Large intestine (tissue), 12 donors: ENCODE measurements around the gene PPP1R12A. TPM values are rescaled to one million over a fixed set of nuclear protein-coding genes. Genes with fewer than 3 reads are reported as not detected.
A peak's percentile ranks its signal among the peaks of the same experiment; 100 is the strongest.
"Not testable (repeated sequence)": the region's sequence is repeated elsewhere in the genome, so short reads cannot be mapped to it uniquely, and the experiment has no call there.

ENCODE experiments used
- DNase-seq, 2 donors: peaks; one replicate each; pipeline versions ENCODE4 v3.0.0 to v3.0.0-alpha.2; 2013
- H3K27ac ChIP-seq: one replicate; pipeline ENCODE4 v1.5.1; 2013; ENCODE audit warnings: low read length
- H3K27me3 ChIP-seq: 2 replicates; pipeline ENCODE4 v1.6.1; 2013; ENCODE audit warnings: low read length; ENCODE audit not compliant: control insufficient read depth, insufficient read depth
- H3K36me3 ChIP-seq: 2 replicates; pipeline ENCODE4 v1.6.1; 2013; ENCODE audit warnings: low read length; ENCODE audit not compliant: control insufficient read depth, insufficient read depth
- H3K4me1 ChIP-seq: one replicate; pipeline ENCODE4 v1.6.1; 2013; ENCODE audit warnings: low read length; ENCODE audit not compliant: control insufficient read depth, insufficient read depth
- H3K4me3 ChIP-seq: one replicate; pipeline ENCODE4 v1.5.1; 2013; ENCODE audit warnings: low read length
- H3K9me3 ChIP-seq: one replicate; pipeline ENCODE4 v1.6.1; 2013; ENCODE audit warnings: mild to moderate bottlenecking, low read depth, low read length, moderate library complexity; ENCODE audit not compliant: control insufficient read depth
- WGBS: methylation state at CpG from one replicate; pipeline ENCODE4 v1.1.5; 2013; ENCODE audit warnings: low lambda C conversion rate; ENCODE audit not compliant: insufficient coverage; 5-methylcytosine and 5-hydroxymethylcytosine counted together
- long read RNA-seq, 11 donors: transcript quantifications; one replicate each; lab custom pipeline, GENCODE V29; 2026
- polyA plus RNA-seq: library from polyadenylated mRNA; unstranded; fragments of 120-200 nt; gene quantifications from one replicate; pipeline ENCODE4 v1.2.1, GENCODE V29; 2013

Gene PPP1R12A
- 60.8 TPM for polyA plus RNA-seq
- long read RNA-seq, donor 1, partial matches to known transcripts, result 0 of 1 reads
- long read RNA-seq, donor 1, other reads (novel, unspliced or antisense), result 0 of 1 reads
- long read RNA-seq, donor 2, full-length matches to known transcripts, result 6 of 28 reads
- long read RNA-seq, donor 2, partial matches to known transcripts, result 22 of 28 reads
- long read RNA-seq, donor 2, other reads (novel, unspliced or antisense), result 0 of 28 reads
- long read RNA-seq, donor 3, result 0 reads
- long read RNA-seq, donor 4, result 0 reads
- long read RNA-seq, donor 5, partial matches to known transcripts, result 0 of 4 reads
- long read RNA-seq, donor 5, other reads (novel, unspliced or antisense), result 0 of 4 reads
- long read RNA-seq, donor 6, partial matches to known transcripts, result 6 of 14 reads
- long read RNA-seq, donor 6, other reads (novel, unspliced or antisense), result 0 of 14 reads
- long read RNA-seq, donor 7, partial matches to known transcripts, result 32 of 38 reads
- long read RNA-seq, donor 7, other reads (novel, unspliced or antisense), result 0 of 38 reads
- long read RNA-seq, donor 8, transcript PPP1R12A-212 (3 exons, 443 nt), result major isoform, 9 of 38 reads
- long read RNA-seq, donor 8, partial matches to known transcripts, result 28 of 38 reads
- long read RNA-seq, donor 8, other reads (novel, unspliced or antisense), result 0 of 38 reads
- long read RNA-seq, donor 9, partial matches to known transcripts, result 0 of 2 reads
- long read RNA-seq, donor 9, other reads (novel, unspliced or antisense), result 0 of 2 reads
- long read RNA-seq, donor 10, partial matches to known transcripts, result 31 of 39 reads
- long read RNA-seq, donor 10, other reads (novel, unspliced or antisense), result 0 of 39 reads
- long read RNA-seq, donor 11, partial matches to known transcripts, result 14 of 15 reads
- long read RNA-seq, donor 11, other reads (novel, unspliced or antisense), result 0 of 15 reads

DNA sequence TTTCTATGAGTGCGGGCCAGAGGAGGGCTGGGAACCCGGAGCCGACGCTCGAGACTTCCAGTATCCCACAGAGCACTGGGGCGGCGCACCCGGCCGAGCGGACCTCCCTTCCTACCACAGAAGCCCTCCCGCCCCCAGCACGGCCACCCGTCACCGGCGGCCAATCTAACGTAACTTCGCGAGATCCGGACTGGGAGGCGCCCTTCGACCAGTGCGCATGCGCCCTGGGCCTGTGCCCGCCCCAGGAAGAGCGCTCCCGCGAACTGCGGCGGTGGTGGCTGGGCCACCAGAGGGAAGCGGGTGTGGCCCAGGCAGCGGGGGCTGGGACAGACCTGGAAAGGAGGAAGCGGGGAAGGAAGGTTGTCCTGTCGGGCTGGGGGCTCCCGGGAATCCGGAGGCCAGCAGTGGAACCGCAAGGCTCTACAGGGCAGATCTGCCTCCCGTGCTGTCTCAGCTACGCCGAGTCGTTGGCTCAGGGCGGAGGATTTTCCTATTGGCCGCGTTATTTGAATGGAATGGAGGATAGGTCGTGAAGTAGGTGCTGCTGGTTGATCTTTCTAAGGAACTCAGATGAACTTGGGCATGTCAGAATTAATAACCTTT is at the start of gene PPP1R12A:
TSS of gene PPP1R12A (minus strand) at position 77 of the 603 bp plus-strand sequence. CDS start 166 bp downstream, outside the sequence.
- Histone ChIP-seq H3K9me3 (no peaks in the 10 kb centered on the region), H3K36me3 (no peaks in the 10 kb centered on the region), H3K4me1 (peaks cover 2% of the 10 kb centered on the region), H3K27me3 (no peaks in the 10 kb centered on the region), H3K4me3 (peak within 1 kb of the TSS; percentile 93), H3K27ac (peak within 1 kb of the TSS; percentile 98)
- no CpG with 5 or more reads among the region's 44 CpGs for WGBS
- DNase-seq, result peak; percentile 99

DNA sequence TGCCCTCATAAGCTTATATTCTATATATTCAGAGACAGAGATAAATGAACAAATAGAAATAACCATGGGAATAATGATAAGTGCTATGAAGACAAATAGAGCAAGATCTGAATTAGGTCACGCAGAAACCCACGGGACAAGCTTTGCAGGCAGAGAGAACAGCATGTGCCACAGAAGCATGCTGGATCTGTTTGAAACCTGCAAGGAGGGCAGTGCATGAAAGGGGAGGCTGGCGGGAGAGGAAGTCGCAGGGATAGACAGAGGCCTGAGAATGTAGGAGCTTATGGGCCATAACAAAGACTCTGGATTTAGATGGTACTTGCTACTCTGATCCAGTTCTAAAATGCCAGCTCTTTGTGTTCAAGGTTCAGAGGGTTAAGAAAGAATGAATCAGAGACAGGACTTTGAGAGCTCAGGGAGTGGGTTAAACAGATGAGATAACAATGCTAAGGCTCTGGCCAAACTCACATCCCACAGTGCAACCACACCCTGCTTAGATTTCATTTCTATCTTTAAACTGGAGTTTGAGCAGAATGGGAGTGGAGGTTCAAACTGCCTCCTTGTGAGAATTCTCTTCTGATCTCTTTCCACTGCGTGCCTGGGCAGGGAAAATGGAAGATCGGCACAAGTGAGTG is 49.2 kb upstream of the PPP1R12A start:
- H3K27ac ChIP-seq, result peak overlapping the region; percentile 27
- peak; percentile 44 to 73 for DNase-seq

DNA sequence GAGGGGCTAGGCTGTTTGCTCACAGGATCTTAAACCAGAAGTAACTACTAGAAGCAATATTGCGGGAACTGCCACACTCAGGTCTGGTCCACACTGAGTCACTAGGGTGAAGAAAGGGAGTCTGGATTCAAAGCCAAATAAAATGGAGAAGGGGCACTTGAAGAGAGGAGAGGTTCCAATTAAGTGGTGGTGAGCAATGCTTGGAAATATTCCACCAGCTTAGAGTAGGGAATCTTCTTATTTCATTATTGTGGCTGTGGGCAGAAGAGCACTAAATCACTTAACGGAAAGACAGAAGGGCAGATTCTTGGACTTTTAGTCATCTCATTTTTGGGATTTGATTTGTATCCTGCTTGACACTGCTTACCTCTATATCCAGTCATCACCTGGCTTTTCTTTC is 48.6 kb upstream of the PPP1R12A start:
- no peak for DNase-seq
- Histone ChIP-seq H3K36me3 (no peaks in the 10 kb centered on the region), H3K27me3 (no peaks in the 10 kb centered on the region), H3K27ac (no peak overlapping the region), H3K9me3 (no peaks in the 10 kb centered on the region), H3K4me3 (no peak overlapping the region), H3K4me1 (peaks cover 12% of the 10 kb centered on the region)
- no CpG with 5 or more reads among the region's 2 CpGs for WGBS

More for the DNA sequence above, 49.2 kb upstream of the PPP1R12A start:
- WGBS, result 29% methylated on average over 2 of the region's 6 CpGs
- Histone ChIP-seq H3K27me3 (no peaks in the 10 kb centered on the region), H3K9me3 (no peaks in the 10 kb centered on the region), H3K36me3 (no peaks in the 10 kb centered on the region), H3K4me3 (no peak overlapping the region), H3K4me1 (peaks cover 12% of the 10 kb centered on the region)

DNA sequence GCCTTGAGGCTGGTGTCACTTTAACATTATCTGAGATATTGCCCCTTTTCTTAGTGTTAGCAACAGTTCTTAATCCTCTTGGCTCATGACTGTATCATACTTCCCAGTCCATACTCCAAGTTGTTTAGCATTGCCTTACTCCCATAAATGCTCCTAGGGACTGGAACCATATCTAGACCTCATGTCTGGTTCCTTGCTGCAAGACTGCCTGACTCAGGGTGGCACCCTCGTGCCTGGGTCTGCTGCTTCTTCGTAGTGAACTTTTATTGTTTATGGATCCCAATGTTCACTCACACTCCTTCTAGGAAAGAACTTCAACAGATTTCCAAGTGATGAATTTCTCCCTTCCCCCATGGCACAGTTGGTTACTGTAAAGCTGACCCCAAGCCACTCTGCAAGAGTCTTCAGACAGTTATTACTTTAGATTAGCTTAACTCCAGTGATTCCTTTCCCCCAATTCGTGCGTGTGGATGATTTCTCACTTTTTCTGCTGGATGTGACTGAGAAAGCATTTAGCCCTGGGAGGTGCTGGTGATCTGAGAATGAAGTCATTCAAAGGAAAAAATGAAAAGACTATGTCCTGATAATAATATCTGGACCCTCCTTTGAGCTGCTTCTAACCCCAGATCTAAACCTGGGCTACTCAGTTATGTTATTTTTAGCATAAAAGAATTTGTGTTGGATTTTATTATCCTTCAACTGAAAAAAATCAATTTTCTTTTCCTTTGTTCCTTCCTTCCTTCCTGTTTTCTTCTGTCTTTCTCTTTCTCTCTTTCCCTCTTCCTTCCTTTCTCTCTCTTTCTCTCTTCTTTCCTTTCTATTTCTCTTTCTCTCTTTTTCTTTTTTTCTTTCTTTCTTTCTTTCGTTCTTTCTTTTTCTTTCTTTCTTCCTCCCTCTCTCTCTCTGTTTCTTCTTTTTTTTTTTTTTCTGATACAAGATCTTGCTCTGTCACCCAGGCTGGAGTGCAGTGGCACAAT is 47.5 kb upstream of the PPP1R12A start:
- Histone ChIP-seq H3K36me3 (no peaks in the 10 kb centered on the region), H3K27ac (no peak overlapping the region), H3K4me3 (no peak overlapping the region), H3K9me3 (no peaks in the 10 kb centered on the region), H3K4me1 (peaks cover 11% of the 10 kb centered on the region), H3K27me3 (no peaks in the 10 kb centered on the region)
- DNase-seq, result peak; percentile 67 to 78
- 96% methylated on average over 1 of the region's 5 CpGs for WGBS

DNA sequence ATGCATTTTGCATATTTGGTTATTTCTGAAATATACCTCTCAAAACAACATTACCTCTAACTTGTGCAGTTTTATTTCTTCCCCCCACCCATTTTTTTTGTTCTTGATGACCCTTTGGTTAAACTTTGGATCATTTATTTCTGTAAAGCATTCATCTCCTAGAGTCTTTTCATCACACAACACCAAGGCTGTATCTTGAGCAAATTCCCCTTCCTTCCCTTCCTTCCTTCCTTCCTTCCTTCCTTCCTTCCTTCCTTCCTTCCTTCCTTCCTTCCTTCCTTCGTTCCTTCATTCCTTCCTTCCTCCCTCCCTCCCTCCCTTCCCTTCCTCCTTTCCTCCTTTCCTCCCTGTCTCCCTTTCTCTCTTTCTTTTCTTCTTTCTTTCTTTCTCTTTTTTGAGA is 43.8 kb upstream of the PPP1R12A start:
- Histone ChIP-seq H3K36me3 (no peaks in the 10 kb centered on the region), H3K4me1 (peaks cover 4% of the 10 kb centered on the region), H3K9me3 (no peaks in the 10 kb centered on the region), H3K27me3 (no peaks in the 10 kb centered on the region), H3K4me3 (no peak overlapping the region), H3K27ac (no peak overlapping the region)
- 83% methylated on average over 1 of the region's 1 CpG for whole genome bisulfite sequencing
- DNase-seq, result no peak

DNA sequence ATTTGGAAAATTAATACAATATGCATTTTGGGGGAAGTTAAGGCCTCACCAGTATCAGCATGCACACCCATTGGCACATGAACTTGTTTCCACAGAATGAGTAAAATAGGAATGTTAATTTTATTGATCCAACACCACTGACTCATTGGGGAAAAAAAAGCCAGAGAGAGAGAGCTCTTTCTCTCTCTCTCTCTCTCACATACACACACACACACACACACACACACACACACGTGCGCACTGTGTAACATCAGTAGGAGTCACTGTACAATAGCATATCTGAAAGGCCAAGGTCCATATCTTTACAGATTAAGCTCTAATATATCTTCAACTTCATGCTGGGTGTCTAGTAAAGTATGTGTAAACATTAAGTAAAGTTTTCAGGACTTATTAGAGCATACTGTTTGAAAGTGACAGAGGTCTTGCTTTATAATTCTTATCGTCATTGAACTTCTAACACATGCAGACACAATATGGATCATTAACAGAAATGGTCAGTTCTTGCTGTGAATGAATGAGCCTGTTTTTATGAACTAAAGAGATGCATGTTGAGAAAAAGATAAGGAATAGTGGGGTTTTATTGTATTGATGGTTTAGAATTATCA is 43.1 kb upstream of the PPP1R12A start:
- not testable (repeated sequence) for H3K4me1 ChIP-seq, H3K27me3 ChIP-seq, H3K9me3 ChIP-seq, H3K36me3 ChIP-seq, H3K4me3 ChIP-seq
- DNase-seq, result peak; percentile 48 to 82
- 0% methylated on average over 1 of the region's 3 CpGs for WGBS
- H3K27ac ChIP-seq, result peak overlapping the region; percentile 14

DNA sequence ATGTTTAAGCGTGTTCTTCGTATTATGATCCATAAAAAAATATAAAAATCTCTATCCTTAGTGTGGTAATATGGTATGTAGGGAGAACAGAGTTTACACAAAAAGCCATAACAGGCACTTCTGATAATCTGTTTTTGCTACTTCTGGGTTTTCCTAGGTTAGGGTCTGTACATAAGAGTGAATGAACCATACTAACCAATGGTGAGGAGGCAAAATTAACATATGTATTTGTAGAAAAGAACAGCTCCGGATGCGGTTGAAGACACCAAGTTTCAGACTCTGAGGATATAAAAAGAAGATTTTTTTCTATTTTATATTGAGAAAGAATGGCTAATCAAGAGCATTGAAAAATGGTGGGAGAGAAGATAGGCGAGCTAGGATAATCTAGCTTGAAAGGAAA is 40.2 kb upstream of the PPP1R12A start:
- no peaks in the 10 kb centered on the region for H3K27me3 ChIP-seq
- H3K27ac ChIP-seq, result no peak overlapping the region
- H3K9me3 ChIP-seq, result no peaks in the 10 kb centered on the region
- 82% methylated on average over 5 of the region's 5 CpGs for WGBS
- peaks cover 4% of the 10 kb centered on the region for H3K4me1 ChIP-seq
- no peak for DNase-seq
- no peak overlapping the region for H3K4me3 ChIP-seq
- no peaks in the 10 kb centered on the region for H3K36me3 ChIP-seq

DNA sequence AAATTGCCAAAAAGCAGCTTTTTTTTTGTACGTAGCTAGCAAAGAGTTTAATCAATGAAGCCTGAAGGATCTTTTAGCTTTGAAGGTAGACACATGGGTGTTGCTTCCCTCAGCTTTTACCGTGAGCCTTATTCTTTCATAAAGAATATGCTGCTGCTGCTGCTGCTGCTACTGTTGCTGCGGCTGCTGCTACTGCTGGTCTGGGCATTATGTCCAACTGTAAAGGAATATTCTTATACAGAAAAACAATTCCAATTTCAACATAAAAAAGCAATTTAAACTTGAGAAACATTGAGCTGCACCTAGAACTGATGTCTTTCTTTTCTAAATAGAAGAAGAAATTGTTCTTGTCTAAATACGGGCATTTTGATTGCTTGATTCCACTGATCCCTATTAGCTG is 38.9 kb upstream of the PPP1R12A start:
- Histone ChIP-seq H3K36me3 (no peaks in the 10 kb centered on the region), H3K27ac (no peak overlapping the region), H3K4me1 (peaks cover 4% of the 10 kb centered on the region), H3K4me3 (no peak overlapping the region), H3K9me3 (no peaks in the 10 kb centered on the region), H3K27me3 (no peaks in the 10 kb centered on the region)
- no CpG with 5 or more reads among the region's 4 CpGs for WGBS
- DNase-seq, result no peak

DNA sequence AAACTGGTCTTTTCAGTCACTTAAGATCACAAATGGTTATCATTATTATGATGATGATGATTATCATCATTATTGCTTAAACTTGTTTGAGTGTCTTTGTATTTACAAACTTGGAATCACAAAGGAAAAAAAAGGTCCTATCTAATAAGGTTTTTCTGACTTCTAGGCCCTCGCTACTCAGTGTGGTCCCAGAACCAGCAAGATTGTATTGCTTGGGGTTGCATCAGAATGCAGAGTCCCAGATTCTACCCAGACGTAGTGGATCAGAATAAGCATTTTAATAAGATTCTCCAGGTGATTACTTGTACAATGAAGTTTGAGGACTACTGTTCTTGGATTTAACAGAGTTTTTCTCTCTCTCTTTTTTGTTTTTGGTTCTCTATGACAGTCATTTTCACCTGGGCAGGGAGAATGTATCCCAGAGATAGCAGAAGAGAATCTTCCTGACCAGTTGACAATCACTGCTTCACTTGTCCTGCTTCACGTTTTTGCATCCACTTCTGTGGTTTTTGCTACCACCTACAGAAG is 29.3 kb upstream of the PPP1R12A start:
- Histone ChIP-seq H3K27ac (no peak overlapping the region), H3K36me3 (no peaks in the 10 kb centered on the region), H3K4me1 (no peaks in the 10 kb centered on the region), H3K4me3 (no peak overlapping the region), H3K27me3 (no peaks in the 10 kb centered on the region), H3K9me3 (no peaks in the 10 kb centered on the region)
- DNase-seq, result no peak
- 71% methylated on average over 1 of the region's 3 CpGs for WGBS
